ENCODE measurements around the gene EGLN2. TPM values are rescaled to one million over a fixed set of nuclear protein-coding genes. Genes with fewer than 3 reads are reported as not detected.
"Not testable (repeated sequence)": the region's sequence is repeated elsewhere in the genome, so short reads cannot be mapped to it uniquely, and the experiment has no call there.

The EGLN2 gene
- total RNA-seq, 1 donor from 2014 or later = 78.9 TPM

DNA sequence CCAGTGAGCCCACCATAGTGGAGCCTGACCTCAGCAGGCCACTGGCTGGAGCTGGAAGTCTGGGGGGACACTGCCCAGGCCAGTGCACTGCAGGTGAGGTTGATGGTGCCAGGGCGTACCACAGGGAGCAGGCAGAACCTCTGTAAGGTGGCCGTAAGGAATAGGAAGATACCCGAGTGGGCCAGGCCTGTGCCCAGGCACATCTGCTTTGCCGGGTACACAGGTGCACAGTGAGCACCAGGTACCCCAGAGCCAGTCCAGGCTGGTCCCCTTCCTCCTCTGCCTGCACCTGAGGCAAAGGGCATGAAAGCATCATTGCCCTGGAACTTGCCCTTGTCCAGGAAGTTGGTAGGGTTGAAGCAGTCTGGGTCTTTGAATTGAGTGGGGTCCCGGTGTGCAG is 9.5 kb downstream of the EGLN2 start:
- no peak for DNase-seq (ENCODE audit: low read depth)
- TF ChIP-seq, protein P1, sequence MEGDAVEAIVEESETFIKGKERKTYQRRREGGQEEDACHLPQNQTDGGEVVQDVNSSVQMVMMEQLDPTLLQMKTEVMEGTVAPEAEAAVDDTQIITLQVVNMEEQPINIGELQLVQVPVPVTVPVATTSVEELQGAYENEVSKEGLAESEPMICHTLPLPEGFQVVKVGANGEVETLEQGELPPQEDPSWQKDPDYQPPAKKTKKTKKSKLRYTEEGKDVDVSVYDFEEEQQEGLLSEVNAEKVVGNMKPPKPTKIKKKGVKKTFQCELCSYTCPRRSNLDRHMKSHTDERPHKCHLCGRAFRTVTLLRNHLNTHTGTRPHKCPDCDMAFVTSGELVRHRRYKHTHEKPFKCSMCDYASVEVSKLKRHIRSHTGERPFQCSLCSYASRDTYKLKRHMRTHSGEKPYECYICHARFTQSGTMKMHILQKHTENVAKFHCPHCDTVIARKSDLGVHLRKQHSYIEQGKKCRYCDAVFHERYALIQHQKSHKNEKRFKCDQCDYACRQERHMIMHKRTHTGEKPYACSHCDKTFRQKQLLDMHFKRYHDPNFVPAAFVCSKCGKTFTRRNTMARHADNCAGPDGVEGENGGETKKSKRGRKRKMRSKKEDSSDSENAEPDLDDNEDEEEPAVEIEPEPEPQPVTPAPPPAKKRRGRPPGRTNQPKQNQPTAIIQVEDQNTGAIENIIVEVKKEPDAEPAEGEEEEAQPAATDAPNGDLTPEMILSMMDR (conservative IDR thresholded peaks at IDR 0.05; ENCODE audit: low read depth, low read length) = no peak
- H3K4me3 ChIP-seq (ENCODE audit: low read depth, low read length) = no peak overlapping the region

DNA sequence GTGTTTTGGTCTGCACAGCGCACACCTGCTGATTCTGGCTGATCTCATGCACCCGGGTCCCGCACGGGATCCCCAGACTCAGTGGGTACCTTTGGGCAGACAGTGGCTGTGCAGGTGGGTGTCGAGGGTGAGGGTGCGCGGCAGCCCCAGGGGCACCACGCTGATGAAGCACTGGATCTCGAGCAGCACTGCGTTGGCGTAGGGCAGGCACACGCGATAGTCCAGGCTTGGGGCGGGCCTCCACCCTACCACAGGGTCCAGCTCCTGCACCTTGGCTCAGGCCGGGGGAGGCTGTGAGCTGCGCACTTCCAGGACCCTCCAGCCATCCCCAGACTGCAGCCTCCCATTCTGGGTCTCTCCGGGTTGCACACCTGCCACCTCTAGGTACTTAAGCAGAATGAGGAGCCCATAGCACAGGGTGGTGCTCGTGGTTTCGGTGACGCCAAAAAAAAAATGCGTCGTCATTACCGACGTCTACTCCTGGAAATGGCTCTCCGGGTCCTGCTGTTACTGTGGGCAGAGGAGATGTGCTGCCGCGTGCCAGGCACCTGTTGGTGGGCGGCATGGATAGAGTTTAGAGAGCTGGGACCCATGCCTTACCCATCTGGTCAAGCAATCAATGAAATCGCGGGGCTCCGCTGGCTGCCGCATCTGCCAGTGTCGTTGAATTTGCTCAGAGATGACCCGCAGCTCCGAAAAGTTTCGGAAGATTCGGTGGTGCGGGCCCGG is 10.5 kb downstream of the EGLN2 start:
- DNase-seq (ENCODE audit: low read depth) = no peak

GRCh38 chr19:40810160-40810559 is 11.2 kb downstream of the EGLN2 start:
- peak overlapping the region; percentile 47 for H3K4me3 ChIP-seq (ENCODE audit: low read depth, low read length)
- TF ChIP-seq, protein P1 (conservative IDR thresholded peaks at IDR 0.05; ENCODE audit: low read depth, low read length) = no peak
- DNase-seq (ENCODE audit: low read depth) = no peak

More for the DNA sequence above, 10.5 kb downstream of the EGLN2 start:
- TF ChIP-seq, protein P1 (conservative IDR thresholded peaks at IDR 0.05; ENCODE audit: low read depth, low read length) = no peak
- H3K4me3 ChIP-seq (ENCODE audit: low read depth, low read length) = no peak overlapping the region

DNA sequence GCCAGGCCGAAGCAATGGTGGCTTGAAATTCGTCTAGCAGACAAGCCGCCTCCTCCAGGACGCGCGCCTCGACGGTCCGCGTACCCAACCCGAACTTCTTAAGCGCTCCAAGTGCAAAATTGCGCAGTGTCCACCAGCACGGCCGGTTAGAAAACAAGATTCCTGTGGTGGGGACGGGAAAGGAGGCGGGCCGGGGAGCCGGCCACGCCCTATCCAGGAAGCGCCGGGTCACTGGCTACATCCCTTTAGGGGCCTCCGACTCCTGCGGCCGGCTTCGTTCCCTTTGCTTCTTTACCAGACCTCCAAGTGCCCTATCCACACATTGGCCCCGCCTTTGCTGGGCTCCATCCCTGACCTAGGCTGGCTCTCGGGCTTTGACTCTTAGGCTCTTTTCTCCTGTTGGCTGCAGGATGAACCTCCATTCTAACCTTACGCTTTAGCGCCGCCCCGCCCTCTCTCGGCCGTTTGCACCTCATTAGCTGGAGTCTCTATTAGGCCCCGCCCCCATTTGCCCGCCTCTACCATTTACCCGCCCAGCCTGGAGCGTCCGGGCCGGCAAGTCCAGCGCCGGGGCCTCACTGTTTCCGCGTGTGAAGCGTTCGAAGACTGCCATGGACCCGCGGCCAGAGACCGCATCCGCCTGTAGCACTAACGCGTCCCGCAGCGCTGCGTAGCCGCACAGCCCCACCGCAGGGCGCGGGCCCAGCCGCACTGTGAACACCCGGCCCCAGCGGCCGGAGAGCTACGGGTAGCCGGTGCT is 11.8 kb downstream of the EGLN2 start:
- DNase-seq (ENCODE audit: low read depth) = not testable (repeated sequence)
- H3K4me3 ChIP-seq (ENCODE audit: low read depth, low read length) = peak overlapping the region; percentile 47

- peak overlapping the region; percentile 47 for H3K4me3 ChIP-seq (ENCODE audit: low read depth, low read length)
- TF ChIP-seq, protein P1 (conservative IDR thresholded peaks at IDR 0.05; ENCODE audit: low read depth, low read length) = no peak
- no peak for DNase-seq (ENCODE audit: low read depth)
Observed at GRCh38 chr19:40811478-40812341, 12.7 kb downstream of the EGLN2 start.

DNA sequence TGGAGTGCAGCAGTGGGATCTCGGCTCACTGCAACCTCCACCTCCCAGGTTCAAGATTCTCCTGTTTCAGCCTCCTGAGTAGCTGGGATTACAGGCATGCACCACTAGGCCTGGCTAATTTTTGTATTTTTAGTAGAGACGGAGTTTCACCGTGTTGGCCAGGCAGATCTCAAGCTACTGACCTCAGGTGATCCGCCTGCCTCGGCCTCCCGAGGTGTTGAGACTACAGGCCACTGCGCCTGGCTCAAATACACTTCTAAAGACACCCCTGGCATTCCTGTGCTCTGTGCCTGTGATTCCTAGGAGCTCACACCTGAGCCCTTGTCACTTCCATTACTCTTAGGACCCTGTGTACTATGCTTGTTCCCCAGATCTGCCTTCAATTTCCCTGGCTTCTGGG is 13.6 kb downstream of the EGLN2 start:
- DNase-seq (ENCODE audit: low read depth); H3K4me3 ChIP-seq (ENCODE audit: low read depth, low read length): not testable (repeated sequence)

DNA sequence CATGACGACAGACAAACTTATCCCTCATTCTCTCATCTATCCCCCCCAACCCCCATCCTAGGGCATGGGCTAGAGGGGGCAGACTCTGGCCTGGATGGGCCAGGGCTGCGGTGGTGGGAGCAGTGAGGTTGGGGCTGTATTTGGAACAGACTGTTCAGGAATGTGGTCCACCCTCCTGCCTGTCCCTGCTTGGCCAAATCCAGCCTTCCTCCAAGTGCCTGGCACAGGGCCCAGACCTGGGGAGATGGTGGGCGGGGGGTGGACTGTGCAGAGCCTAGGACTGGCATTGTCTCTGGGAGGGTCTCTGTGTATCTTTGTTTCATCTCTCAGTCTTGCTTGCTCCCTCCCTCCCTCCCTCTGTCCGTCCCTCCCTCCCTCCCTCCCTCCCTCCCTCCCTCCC is 14.2 kb downstream of the EGLN2 start:
- TF ChIP-seq, protein P1 (conservative IDR thresholded peaks at IDR 0.05; ENCODE audit: low read depth, low read length) = no peak
- DNase-seq (ENCODE audit: low read depth) = no peak

More for the DNA sequence above, 14.2 kb downstream of the EGLN2 start:
- no peak overlapping the region for H3K4me3 ChIP-seq (ENCODE audit: low read depth, low read length)
